Esophagus muscularis mucosa (tissue), 4 donors: ENCODE measurements around the gene POFUT2. TPM values are rescaled to one million over a fixed set of nuclear protein-coding genes. Genes with fewer than 3 reads are reported as not detected.

ENCODE experiments used
- DNase-seq: peaks from one replicate; pipeline ENCODE4 v3.0.0-alpha.2; 2017; ENCODE audit errors: extremely low spot score
- H3K27ac ChIP-seq, 4 donors: fragments of 200-600 bp; sonication (generic); replicated peaks in 1 of 4; 1 replicate in 3 of 4; 2 replicates in 1 of 4; pipeline ENCODE4 v1.5.1; 2016 to 2019; ENCODE audit warnings: mild to moderate bottlenecking in 1 of 4
- H3K27me3 ChIP-seq, 4 donors: fragments of 200-600 bp; sonication (generic); one replicate each; pipeline versions ENCODE4 v1.5.1 to v1.6.0; 2016 to 2019
- H3K36me3 ChIP-seq, 4 donors: fragments of 200-600 bp; sonication (generic); one replicate each; pipeline ENCODE4 v1.5.1; 2016 to 2019
- H3K4me1 ChIP-seq, 4 donors: fragments of 200-600 bp; sonication (generic); one replicate each; pipeline ENCODE4 v1.5.1; 2016 to 2019
- H3K4me3 ChIP-seq, 4 donors: fragments of 200-600 bp; sonication (generic); 1 replicate in 2 of 4; 2 replicates in 2 of 4; pipeline ENCODE4 v1.5.1; 2016 to 2019; ENCODE audit warnings: mild to moderate bottlenecking in 4 of 4, moderate library complexity in 1 of 4
- H3K9me3 ChIP-seq, 4 donors: fragments of 200-600 bp; sonication (generic); 1 replicate in 3 of 4; 2 replicates in 1 of 4; pipeline ENCODE4 v1.5.1; 2016 to 2019
- EP300 ChIP-seq: sonication (generic); formaldehyde crosslinking; IDR thresholded peaks from one replicate; pipeline ENCODE4 v1.6.1; 2017; ENCODE audit warnings: antibody characterized with exemption
- POLR2A ChIP-seq: fragments of 450-650 bp; IDR thresholded peaks from one replicate; pipeline ENCODE4 v1.6.1; 2017; ENCODE audit warnings: antibody characterized with exemption, moderate library complexity, mild to moderate bottlenecking, low read depth
- POLR2AphosphoS5 ChIP-seq, 2 donors: sonication (generic); formaldehyde crosslinking; IDR thresholded peaks; one replicate each; pipeline ENCODE4 v1.6.1; 2017; ENCODE audit warnings: antibody characterized with exemption in 2 of 2
- WGBS: methylation state at CpG from one replicate; pipeline ENCODE4 v1.1.5; 2018; 5-methylcytosine and 5-hydroxymethylcytosine counted together
- intact Hi-C: fragments of 100-400 bp; cut with DNase I; formaldehyde crosslinking; loops from one replicate; pipeline ENCODE4 v1.15.1; 2023
- total RNA-seq, 4 donors: library from RNA; depleted of rRNA; stranded (reverse); fragments of >200 nt; gene quantifications; one replicate each; pipeline versions ENCODE4 v1.1.0 to v1.2.1, GENCODE V29; 2016
- TF ChIP-seq, protein P1 (sequence below), 3 experiments: fragments of 200-600 bp in 2 of 3; fragments of 450-650 bp in 1 of 3; sonication (generic) in 2 of 3; IDR thresholded peaks; one replicate each; pipeline ENCODE4 v1.5.1; 2017 to 2019; ENCODE audit warnings: antibody characterized with exemption in 3 of 3, mild to moderate bottlenecking in 2 of 3, moderate library complexity in 1 of 3

The POFUT2 gene
- total RNA-seq, 4 donors from 2014 or later = 15.8 to 21.6 (median 18.7) TPM

DNA sequence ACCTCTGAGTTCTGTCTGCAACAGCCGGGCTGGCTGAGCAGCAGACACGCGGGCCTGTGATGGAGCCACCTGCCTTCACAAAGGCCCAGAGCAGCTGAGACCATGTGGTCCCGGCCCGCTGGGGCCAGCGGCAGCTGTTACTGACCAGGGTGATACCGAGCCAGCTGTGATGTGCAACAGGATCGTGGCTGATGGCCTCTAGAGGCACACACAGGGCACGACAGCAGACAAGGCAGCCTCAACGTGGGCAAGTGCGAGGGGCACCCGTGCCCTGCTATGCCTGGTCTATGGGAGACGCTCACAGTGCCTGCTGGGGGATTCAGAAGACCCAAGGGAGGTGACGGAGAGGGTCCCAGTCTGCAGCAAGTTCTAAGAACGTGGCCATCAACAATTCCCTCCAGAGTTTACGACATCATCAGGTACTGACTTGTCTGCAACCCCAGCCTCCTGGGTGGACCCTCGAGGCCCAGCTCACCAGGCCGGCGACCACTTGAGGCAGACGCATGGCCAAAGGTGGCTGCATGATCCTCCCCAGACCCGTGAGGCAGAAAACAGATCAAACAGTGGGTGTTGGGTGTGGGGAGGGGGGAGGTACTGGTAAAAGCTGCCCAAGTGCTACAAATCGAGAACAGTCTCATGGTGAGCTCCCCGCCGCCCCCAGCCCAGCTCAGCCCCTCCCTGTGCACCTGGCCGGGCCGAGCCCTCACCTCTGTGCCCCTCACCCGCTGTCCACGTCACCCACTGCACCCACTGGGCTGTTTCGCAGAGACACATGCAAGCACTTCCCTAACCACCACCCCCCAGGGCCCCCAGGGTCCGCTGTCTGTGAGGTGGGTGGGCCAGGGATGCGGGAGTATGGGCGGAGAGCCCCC lies 6.0 kb downstream of the POFUT2 start:
- Histone ChIP-seq H3K27ac (no peak overlapping the region), H3K27me3 (no peaks in the 10 kb centered on the region), H3K4me3 (no peak overlapping the region), H3K9me3 (no peaks in the 10 kb centered on the region), H3K36me3 (peaks cover 56 to 98% (median 91%) of the 10 kb centered on the region in 4 donors), H3K4me1 (peaks cover 4 to 16% (median 9%) of the 10 kb centered on the region in 4 donors)
- DNase-seq = no peak
- intact Hi-C loops = no loop called here
- 89% methylated on average over 11 of the region's 32 CpGs for WGBS
- TF ChIP-seq EP300 (no peak), POLR2AphosphoS5 (IDR thresholded peaks at IDR 0.05) (no peak), POLR2A (no peak)
- TF ChIP-seq, protein P1, sequence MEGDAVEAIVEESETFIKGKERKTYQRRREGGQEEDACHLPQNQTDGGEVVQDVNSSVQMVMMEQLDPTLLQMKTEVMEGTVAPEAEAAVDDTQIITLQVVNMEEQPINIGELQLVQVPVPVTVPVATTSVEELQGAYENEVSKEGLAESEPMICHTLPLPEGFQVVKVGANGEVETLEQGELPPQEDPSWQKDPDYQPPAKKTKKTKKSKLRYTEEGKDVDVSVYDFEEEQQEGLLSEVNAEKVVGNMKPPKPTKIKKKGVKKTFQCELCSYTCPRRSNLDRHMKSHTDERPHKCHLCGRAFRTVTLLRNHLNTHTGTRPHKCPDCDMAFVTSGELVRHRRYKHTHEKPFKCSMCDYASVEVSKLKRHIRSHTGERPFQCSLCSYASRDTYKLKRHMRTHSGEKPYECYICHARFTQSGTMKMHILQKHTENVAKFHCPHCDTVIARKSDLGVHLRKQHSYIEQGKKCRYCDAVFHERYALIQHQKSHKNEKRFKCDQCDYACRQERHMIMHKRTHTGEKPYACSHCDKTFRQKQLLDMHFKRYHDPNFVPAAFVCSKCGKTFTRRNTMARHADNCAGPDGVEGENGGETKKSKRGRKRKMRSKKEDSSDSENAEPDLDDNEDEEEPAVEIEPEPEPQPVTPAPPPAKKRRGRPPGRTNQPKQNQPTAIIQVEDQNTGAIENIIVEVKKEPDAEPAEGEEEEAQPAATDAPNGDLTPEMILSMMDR (IDR thresholded peaks at IDR 0.05) = no peak

DNA sequence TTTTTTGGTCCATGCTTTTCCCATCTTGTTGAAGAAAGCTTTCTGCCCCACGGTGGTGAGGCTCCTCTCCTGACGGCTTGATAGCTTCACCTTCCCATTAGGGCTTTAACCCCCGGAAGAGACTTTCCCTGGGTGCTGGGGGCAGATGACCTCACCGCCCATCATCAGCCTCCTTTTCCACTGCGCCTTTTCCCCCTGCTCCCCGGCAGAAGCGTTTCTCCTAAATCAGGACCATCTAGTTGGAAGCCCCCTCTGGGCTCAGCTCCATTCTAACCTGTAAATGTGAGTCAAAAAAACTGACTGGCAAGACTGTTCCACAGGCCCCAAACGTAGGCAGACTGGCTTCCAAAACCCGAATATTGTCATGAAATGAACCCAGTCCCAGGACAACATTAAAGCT lies 6.7 kb downstream of the POFUT2 start:
- Histone ChIP-seq H3K36me3 (peaks cover 56 to 100% (median 95%) of the 10 kb centered on the region in 4 donors), H3K27me3 (no peaks in the 10 kb centered on the region), H3K4me3 (no peak overlapping the region), H3K4me1 (peaks cover 0 to 9% (median 3%) of the 10 kb centered on the region in 4 donors), H3K27ac (no peak overlapping the region), H3K9me3 (no peaks in the 10 kb centered on the region)
- TF ChIP-seq POLR2AphosphoS5 (IDR thresholded peaks at IDR 0.05) (no peak), EP300 (no peak), POLR2A (no peak)
- TF ChIP-seq, protein P1 (IDR thresholded peaks at IDR 0.05) = no peak
- intact Hi-C loops = no loop called here
- 91% methylated on average over 7 of the region's 9 CpGs for WGBS
- no peak for DNase-seq

DNA sequence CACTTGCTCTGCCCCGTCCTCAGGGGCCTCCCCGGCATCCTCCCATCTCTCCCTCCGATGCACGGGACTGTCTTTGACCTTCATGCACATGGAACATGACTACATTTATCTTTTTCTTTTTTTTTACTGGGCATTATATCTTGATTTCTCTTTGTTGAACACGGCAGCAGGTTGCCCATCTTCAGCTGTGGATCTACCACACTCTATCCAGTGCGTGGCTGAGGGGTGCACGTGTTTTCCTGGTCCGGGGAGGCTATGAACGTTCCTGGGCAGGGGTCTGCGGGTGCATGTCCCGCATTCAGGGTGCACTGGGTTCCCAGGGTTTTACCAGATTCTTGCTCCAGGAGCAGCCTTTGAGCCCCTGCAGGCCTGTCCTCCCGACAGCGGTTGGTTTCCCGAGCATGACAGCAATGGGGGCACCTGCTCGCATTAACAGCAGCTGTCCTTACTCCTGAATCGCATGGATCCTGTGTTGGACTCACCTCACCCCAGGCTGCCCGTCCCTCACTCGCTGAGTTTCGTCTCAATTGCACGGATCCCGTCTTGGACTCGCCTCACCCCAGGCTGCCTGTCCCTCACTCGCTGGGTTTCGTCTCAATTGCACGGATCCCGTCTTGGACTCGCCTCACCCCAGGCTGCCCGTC lies 7.4 kb downstream of the POFUT2 start:
- Histone ChIP-seq H3K4me1 (peaks cover 0 to 2% (median 0%) of the 10 kb centered on the region in 4 donors), H3K36me3 (peaks cover 55 to 100% (median 93%) of the 10 kb centered on the region in 4 donors), H3K27ac (no peak overlapping the region), H3K9me3 (no peaks in the 10 kb centered on the region), H3K27me3 (no peaks in the 10 kb centered on the region), H3K4me3 (no peak overlapping the region)
- 94% methylated on average over 28 of the region's 28 CpGs for WGBS
- intact Hi-C loops = no loop called here
- no peak for DNase-seq
- TF ChIP-seq POLR2A (no peak), POLR2AphosphoS5 (IDR thresholded peaks at IDR 0.05) (no peak), EP300 (no peak)
- TF ChIP-seq, protein P1 (IDR thresholded peaks at IDR 0.05) = no peak

DNA sequence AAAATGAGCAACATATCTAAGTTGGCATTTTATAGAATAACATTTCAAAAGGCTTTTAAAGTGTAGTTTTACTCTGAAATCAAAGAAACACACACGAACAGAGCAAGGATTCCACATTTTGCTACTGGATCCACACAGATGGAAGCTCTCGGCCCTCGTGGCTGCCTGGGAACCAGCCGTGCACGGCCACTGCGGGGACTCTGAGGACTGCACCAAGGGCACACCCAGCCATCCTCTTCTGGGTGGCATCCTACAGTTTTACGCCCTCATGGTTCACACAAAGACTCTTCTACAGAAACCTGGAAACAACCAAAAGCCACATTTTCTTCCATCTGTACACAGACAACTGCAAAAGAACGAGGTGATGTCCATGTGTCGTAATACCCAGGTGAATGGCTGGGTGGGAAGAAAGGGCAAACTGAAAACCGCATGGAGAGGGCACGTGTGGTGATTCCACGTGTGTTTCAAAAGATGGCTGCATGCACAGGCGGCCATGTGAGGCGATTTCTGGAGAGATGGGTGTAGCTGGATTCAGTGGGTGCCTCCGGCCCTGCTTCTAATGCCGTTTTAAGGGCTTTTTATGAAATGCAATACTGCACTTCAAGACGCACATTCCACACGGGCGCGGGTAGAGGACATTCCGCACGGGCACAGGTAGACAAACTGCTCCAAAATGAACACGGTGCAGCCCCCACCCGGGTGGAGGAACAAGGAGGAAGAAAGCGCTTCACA lies 8.1 kb downstream of the POFUT2 start:
- intact Hi-C loops = loop anchor here (10.0 kb wide), 1 partner anchor 335 kb away; the partner anchor contains the start of gene SLX9
- peaks cover 55 to 100% (median 93%) of the 10 kb centered on the region in 4 donors for H3K36me3 ChIP-seq
- 93% methylated on average over 25 of the region's 25 CpGs for WGBS
- no peak for DNase-seq
- H3K27me3 ChIP-seq = no peaks in the 10 kb centered on the region
- no peak for TF ChIP-seq POLR2AphosphoS5 (IDR thresholded peaks at IDR 0.05)
- TF ChIP-seq EP300 = no peak
- no peak for TF ChIP-seq POLR2A
- TF ChIP-seq, protein P1 (IDR thresholded peaks at IDR 0.05) = no peak
- no peak overlapping the region for H3K27ac ChIP-seq
- no peak overlapping the region for H3K4me3 ChIP-seq
- H3K9me3 ChIP-seq = no peaks in the 10 kb centered on the region
- no peaks in the 10 kb centered on the region for H3K4me1 ChIP-seq
